A549 (cell line): ENCODE results near the gene B9D1. TPM values are rescaled to one million over a fixed set of nuclear protein-coding genes. Genes with fewer than 3 reads are reported as not detected.

Experiments
- ATAC-seq, 2 experiments: fragments of 200-7000 bp in 1 of 2; fragments of >200 bp in 1 of 2; cut with Nextera tagmentation in 1 of 2; cut with Tn5 transposase in 1 of 2; 3 replicates each; pipeline versions ENCODE4 v1.8.0 to v1.9.1; 2018 to 2020; ENCODE audit warnings: mild to moderate bottlenecking in 1 of 2, moderate library complexity in 1 of 2
- CTCF ChIA-PET: fragments of 300-600 bp; sonication (Branson Sonifier 250); formaldehyde crosslinking; extraction: SDS; loops from one replicate; lab custom pipeline; 2021; ENCODE audit warnings: antibody characterized with exemption, inconsistent platforms; lab: Yijun Ruan, JAX
- POLR2A ChIA-PET: fragments of 350-600 bp; formaldehyde crosslinking; extraction: SDS; loops from one replicate; lab custom pipeline; 2021; ENCODE audit warnings: antibody characterized with exemption, inconsistent platforms; lab: Yijun Ruan, JAX
- DNase-seq, 2 experiments: peaks; one replicate each; pipeline versions ENCODE4 v3.0.0 to v3.0.0-alpha.2; 2011 to 2016; ENCODE audit warnings: low read depth in 1 of 2, low spot score in 1 of 2
- FAIRE-seq: peaks from 2 replicates; lab custom pipeline; 2011; peaks lifted over from hg19 to GRCh38; lab: Jason Lieb, UNC
- H3K27ac ChIP-seq, 2 experiments: fragments of >200 bp; sonication (Bioruptor Twin); formaldehyde crosslinking; 3 replicates each; pipeline ENCODE4 v1.5.1; 2016 to 2017
- H3K4me1 ChIP-seq: fragments of >200 bp; sonication (Bioruptor Twin); formaldehyde crosslinking; 3 replicates; pipeline ENCODE4 v1.6.1; 2016
- H3K4me2 ChIP-seq: fragments of >200 bp; sonication (Bioruptor Twin); formaldehyde crosslinking; 3 replicates; pipeline ENCODE4 v1.6.1; 2016
- H3K4me3 ChIP-seq: fragments of >200 bp; sonication (Bioruptor Twin); formaldehyde crosslinking; 3 replicates; pipeline ENCODE4 v1.5.1; 2016
- H3K9me3 ChIP-seq: fragments of >200 bp; sonication (Bioruptor Twin); formaldehyde crosslinking; 3 replicates; pipeline ENCODE4 v1.6.1; 2016
- CHD2 ChIP-seq: fragments of 150-350 bp; IDR thresholded peaks from 2 replicates; pipeline ENCODE4 v1.6.1; 2014; ENCODE audit warnings: low read length; ENCODE audit not compliant: partially characterized antibody
- CTCF ChIP-seq: fragments of >200 bp; sonication (Bioruptor Twin); formaldehyde crosslinking; IDR thresholded peaks from 3 replicates; pipeline ENCODE4 v1.5.1; 2016
- EHMT2 ChIP-seq: fragments of 200-600 bp; sonication (generic); IDR thresholded peaks from 2 replicates; pipeline ENCODE4 v1.6.1; 2016; ENCODE audit warnings: antibody characterized with exemption, low read depth, mild to moderate bottlenecking, moderate library complexity
- ESRRA ChIP-seq: fragments of 150-350 bp; IDR thresholded peaks from 2 replicates; pipeline ENCODE4 v1.6.1; 2014; ENCODE audit warnings: mild to moderate bottlenecking, low read length, borderline replicate concordance
- HMGXB4 ChIP-seq: fragments of 250-450 bp; sonication (Bioruptor Pico); IDR thresholded peaks from 2 replicates; pipeline ENCODE4 v1.5.0; 2021; ENCODE audit warnings: mild to moderate bottlenecking, moderate library complexity, borderline replicate concordance
- HOXB13 ChIP-seq: fragments of 250-450 bp; sonication (Bioruptor Pico); IDR thresholded peaks from 2 replicates; pipeline ENCODE4 v1.5.0; 2020; ENCODE audit warnings: low read depth, mild to moderate bottlenecking, moderate library complexity
- KDM1A ChIP-seq: fragments of 200-600 bp; sonication (generic); IDR thresholded peaks from 2 replicates; pipeline ENCODE4 v1.6.1; 2016; ENCODE audit warnings: low read depth, mild to moderate bottlenecking
- NR3C1 ChIP-seq: fragments of >200 bp; sonication (Bioruptor Twin); formaldehyde crosslinking; IDR thresholded peaks from 3 replicates; pipeline ENCODE4 v1.6.1; 2017
- TP53 ChIP-seq: fragments of 250-450 bp; sonication (Bioruptor Pico); IDR thresholded peaks from 2 replicates; pipeline ENCODE4 v1.5.0; 2021; ENCODE audit warnings: mild to moderate bottlenecking, moderate library complexity
- ZSCAN20 ChIP-seq: fragments of 250-450 bp; sonication (Bioruptor Pico); IDR thresholded peaks from 2 replicates; pipeline ENCODE4 v1.8.0; 2022; ENCODE audit warnings: mild to moderate bottlenecking, moderate library complexity
- WGBS: methylation state at CpG from one replicate; pipeline ENCODE4 v1.1.6; 2017; ENCODE audit errors: missing lambda C conversion rate; 5-methylcytosine and 5-hydroxymethylcytosine counted together
- polyA plus RNA-seq, 4 experiments: library from polyadenylated mRNA; depleted of rRNA in 3 of 4; stranded (reverse); fragments of >200 nt; fragmentation: RNase III in 1 of 4; extraction: RNeasy Plus Mini Kit Qiagen cat#74134 plus additional on column Dnase treatment in 1 of 4; gene quantifications; 2 replicates in 3 of 4; 3 replicates in 1 of 4; pipeline ENCODE4 v1.2.3, GENCODE V29; 2011 to 2017
- TF ChIP-seq, protein P1 (sequence below): fragments of 250-450 bp; sonication (Bioruptor Pico); IDR thresholded peaks from 2 replicates; pipeline ENCODE4 v1.5.0; 2020; ENCODE audit warnings: low read depth, mild to moderate bottlenecking, moderate library complexity
- TF ChIP-seq, protein P2 (sequence below): IDR thresholded peaks from 2 replicates; pipeline ENCODE4 v1.6.1; 2012
- TF ChIP-seq, protein P3 (sequence below): fragments of 450-650 bp; IDR thresholded peaks from 2 replicates; pipeline ENCODE4 v1.6.1; 2014; ENCODE audit warnings: antibody characterized with exemption

Gene B9D1
- polyA plus RNA-seq, 2 of the 4 experiments (the other 2 are of a cell fraction), result 48.2 to 60.6 TPM

- TF ChIP-seq, protein P1, sequence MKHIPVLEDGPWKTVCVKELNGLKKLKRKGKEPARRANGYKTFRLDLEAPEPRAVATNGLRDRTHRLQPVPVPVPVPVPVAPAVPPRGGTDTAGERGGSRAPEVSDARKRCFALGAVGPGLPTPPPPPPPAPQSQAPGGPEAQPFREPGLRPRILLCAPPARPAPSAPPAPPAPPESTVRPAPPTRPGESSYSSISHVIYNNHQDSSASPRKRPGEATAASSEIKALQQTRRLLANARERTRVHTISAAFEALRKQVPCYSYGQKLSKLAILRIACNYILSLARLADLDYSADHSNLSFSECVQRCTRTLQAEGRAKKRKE, result no peak
- no peak for TF ChIP-seq KDM1A
- no peak for TF ChIP-seq CTCF
- no peak for TF ChIP-seq HOXB13 (CRISPR knock-in tag)
- TF ChIP-seq, protein P2, sequence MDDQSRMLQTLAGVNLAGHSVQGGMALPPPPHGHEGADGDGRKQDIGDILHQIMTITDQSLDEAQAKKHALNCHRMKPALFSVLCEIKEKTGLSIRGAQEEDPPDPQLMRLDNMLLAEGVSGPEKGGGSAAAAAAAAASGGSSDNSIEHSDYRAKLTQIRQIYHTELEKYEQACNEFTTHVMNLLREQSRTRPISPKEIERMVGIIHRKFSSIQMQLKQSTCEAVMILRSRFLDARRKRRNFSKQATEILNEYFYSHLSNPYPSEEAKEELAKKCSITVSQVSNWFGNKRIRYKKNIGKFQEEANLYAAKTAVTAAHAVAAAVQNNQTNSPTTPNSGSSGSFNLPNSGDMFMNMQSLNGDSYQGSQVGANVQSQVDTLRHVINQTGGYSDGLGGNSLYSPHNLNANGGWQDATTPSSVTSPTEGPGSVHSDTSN, result no peak
- TF ChIP-seq CHD2, result no peak
- no peak for TF ChIP-seq ZSCAN20 (CRISPR knock-in tag)
- TF ChIP-seq, all 56 proteins: peak for 0
Observed at GRCh38 chr17:19369107-19369778, 6.7 kb upstream of the B9D1 start (continued).

- POLR2A ChIA-PET, result interaction anchor here (0.7 to 1.9 kb wide), 2 partner anchors 9 to 10 kb away, joined by 4 to 9 read pairs; partner anchors contain the start of gene MAPK7
- Histone ChIP-seq H3K27ac (peak overlapping the region in 1 of 2 experiments; percentile 8; a peak in 1 of 6 replicates), H3K9me3 (no peaks in the 10 kb centered on the region), H3K4me1 (peaks cover 18% of the 10 kb centered on the region), H3K4me3 (no peak overlapping the region), H3K4me2 (peak overlapping the region; percentile 4; the same call in 1 of the 3 replicates)
- no peak for FAIRE-seq
- WGBS, result 75% methylated on average over 4 of the region's 4 CpGs
- TF ChIP-seq NR3C1 (no peak), ESRRA (no peak), HMGXB4 (CRISPR knock-in tag) (no peak), EHMT2 (no peak), CHD2 (no peak)
- TF ChIP-seq, protein P3, sequence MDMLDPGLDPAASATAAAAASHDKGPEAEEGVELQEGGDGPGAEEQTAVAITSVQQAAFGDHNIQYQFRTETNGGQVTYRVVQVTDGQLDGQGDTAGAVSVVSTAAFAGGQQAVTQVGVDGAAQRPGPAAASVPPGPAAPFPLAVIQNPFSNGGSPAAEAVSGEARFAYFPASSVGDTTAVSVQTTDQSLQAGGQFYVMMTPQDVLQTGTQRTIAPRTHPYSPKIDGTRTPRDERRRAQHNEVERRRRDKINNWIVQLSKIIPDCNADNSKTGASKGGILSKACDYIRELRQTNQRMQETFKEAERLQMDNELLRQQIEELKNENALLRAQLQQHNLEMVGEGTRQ, result no peak
- CTCF ChIA-PET, result interaction anchor here (0.9 to 3.8 kb wide), 3 partner anchors 9 to 79 kb away, joined by 4 to 34 read pairs (median 14); partner anchors contain the start of gene MAPK7
- no peak for DNase-seq
- no peak for ATAC-seq
Observed at GRCh38 chr17:19368229-19368628, 5.7 kb upstream of the B9D1 start.

DNA sequence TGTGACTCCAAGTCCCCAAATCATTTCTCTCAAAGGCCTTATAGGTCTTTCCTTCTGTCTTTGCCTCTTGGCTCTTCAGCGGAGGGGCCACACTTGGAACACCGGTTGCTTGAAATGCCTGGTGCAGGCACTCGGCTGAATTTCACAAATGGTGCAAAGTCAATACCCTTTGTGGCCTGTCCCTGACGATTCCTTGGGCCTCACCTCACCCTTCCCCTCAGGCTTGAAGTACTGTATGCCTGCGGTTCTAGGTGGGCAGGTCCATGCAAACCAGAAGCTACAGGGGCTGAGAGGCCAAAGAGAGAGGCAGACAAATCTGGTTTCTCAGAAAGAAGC is 4.1 kb upstream of the B9D1 start:
- no peak for DNase-seq
- Histone ChIP-seq H3K4me3 (no peak overlapping the region), H3K9me3 (no peaks in the 10 kb centered on the region), H3K4me2 (no peak overlapping the region), H3K4me1 (peaks cover 23% of the 10 kb centered on the region), H3K27ac (no peak overlapping the region)
- ChIA-PET CTCF (interaction anchor here (0.8 to 14.6 kb wide), 8 partner anchors 10 to 398 kb away, joined by 3 to 362 read pairs (median 6); partner anchors contain the start of gene MAPK7), POLR2A (interaction anchor here (0.8 kb wide), 1 partner anchor 12 kb away, joined by 4 read pairs; the partner anchor contains the start of gene MAPK7)
- FAIRE-seq, result no peak
- TF ChIP-seq TP53 (CRISPR knock-in tag), result no peak
- TF ChIP-seq, protein P2, result no peak
- 79% methylated on average over 5 of the region's 5 CpGs for WGBS
- ATAC-seq, result no peak
